ENCODE measurements around the gene MVD. TPM values are rescaled to one million over a fixed set of nuclear protein-coding genes. Genes with fewer than 3 reads are reported as not detected.

MVD gene
- total RNA-seq, 1 donor from 2014 or later: 76.2 TPM

DNA sequence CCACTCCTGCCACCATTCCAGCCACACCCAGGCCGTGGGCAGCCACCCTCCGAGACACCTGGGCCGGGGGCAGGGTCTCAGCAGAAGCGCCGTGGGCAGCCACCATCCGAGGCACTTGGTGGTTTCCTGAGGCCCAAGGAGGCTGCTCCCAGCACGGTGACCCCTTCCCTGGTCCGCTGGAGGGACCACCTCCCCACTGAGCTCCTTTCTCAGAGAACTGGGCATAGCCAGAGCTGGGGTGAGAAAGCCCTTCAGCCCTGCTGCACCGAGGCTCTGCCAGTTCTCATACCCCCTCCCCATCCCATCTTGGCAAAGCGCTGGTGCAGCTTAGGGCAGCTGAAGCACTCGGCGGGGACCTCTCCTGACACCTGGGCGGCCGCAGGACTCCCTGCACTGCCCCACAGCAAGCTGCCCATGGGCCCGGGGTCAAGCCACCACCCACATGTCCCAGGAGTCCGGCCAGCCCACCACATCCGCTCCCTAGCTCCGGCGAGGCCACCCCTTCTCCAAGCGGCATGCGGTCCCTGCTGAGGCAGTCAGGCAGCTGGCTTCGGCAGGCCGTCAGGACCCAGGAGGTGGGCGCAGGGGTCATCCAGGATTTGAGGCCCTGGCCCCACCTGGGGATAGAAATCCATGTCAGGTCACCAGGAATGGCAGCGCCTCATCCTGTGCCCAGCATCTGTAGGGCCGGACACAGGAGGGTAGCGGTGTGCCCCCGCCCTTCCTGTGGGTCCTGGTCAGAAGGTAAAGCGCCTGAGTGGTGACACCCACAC is 10.7 kb downstream of the MVD start:
- TF ChIP-seq, protein P1, sequence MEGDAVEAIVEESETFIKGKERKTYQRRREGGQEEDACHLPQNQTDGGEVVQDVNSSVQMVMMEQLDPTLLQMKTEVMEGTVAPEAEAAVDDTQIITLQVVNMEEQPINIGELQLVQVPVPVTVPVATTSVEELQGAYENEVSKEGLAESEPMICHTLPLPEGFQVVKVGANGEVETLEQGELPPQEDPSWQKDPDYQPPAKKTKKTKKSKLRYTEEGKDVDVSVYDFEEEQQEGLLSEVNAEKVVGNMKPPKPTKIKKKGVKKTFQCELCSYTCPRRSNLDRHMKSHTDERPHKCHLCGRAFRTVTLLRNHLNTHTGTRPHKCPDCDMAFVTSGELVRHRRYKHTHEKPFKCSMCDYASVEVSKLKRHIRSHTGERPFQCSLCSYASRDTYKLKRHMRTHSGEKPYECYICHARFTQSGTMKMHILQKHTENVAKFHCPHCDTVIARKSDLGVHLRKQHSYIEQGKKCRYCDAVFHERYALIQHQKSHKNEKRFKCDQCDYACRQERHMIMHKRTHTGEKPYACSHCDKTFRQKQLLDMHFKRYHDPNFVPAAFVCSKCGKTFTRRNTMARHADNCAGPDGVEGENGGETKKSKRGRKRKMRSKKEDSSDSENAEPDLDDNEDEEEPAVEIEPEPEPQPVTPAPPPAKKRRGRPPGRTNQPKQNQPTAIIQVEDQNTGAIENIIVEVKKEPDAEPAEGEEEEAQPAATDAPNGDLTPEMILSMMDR (conservative IDR thresholded peaks at IDR 0.05; ENCODE audit: low read depth, low read length): no peak
- DNase-seq (ENCODE audit: low read depth): no peak
- no peak overlapping the region for H3K4me3 ChIP-seq (ENCODE audit: low read depth, low read length)

DNA sequence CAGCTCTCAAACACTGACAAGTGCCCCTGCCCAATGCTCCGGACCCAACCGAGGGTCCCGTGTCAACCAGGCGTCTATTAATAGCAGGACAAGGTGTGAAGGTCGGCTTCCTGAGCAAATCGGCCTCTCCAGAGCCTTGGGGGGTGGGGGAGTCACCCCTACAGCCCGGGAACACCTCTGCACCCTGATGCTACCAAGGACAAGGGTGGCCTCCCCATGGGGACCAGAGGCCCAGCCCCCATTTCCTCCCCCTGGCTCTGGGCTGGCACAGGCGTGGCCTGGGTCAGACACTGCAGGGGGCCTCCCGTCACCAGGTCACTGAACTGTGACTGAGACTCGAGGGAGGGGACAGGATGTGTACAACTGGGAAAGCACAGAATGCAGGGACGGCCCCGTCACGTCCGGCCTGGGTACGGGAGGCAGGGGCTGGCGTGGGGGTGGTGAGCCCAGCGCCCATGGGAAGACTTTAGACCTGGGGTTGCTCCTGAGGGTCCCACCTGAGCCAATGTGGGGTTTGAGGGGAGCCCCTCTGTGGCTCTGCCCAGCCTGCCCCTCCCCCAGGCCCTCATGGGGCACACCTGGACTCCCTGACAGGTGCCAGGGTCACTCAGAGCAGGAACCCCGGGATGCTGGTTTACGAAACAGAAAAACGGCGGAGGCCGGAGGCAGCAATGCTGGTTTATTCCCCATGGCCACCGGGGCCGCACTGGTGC is 11.5 kb downstream of the MVD start:
- peak overlapping the region; percentile 95 for H3K4me3 ChIP-seq (ENCODE audit: low read depth, low read length)
- DNase-seq (ENCODE audit: low read depth): no peak

DNA sequence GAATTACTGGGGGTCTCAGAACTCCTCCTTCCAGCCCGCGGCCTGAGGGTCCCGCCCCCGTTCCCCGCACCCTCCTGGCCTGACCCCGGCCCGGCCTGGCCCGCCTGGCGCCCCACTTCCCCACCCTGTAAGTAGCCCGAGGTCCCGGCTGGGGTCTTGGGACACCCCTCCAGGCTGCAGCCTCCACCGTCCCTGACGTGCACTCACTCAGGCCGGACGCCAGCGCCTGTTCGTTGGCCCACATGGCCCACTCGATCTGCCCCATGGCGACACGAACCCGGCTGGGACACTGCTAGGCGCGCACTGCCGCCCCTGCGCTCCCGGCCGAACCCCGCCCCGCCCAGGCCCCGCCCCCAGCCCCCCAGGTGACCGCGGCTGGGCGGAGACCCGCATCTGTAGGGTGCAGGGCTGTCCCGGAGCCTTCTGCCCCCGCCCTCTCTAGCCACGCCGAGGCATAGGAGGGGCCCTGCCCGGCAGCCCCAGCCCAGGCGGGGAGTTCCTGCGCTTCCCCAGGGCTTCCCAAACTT is 12.1 kb downstream of the MVD start, which contains the start of gene CYBA:
TSS of gene CYBA (minus strand) at position 305 of the 527 bp plus-strand sequence. CDS start at position 265, 40 bp downstream.
- peak within 1 kb of the TSS; percentile 95 for H3K4me3 ChIP-seq (ENCODE audit: low read depth, low read length)
- TF ChIP-seq, protein P1 (conservative IDR thresholded peaks at IDR 0.05; ENCODE audit: low read depth, low read length): no peak
- DNase-seq (ENCODE audit: low read depth): no peak

More for the DNA sequence above, 11.5 kb downstream of the MVD start:
- TF ChIP-seq, protein P1 (conservative IDR thresholded peaks at IDR 0.05; ENCODE audit: low read depth, low read length): no peak

DNA sequence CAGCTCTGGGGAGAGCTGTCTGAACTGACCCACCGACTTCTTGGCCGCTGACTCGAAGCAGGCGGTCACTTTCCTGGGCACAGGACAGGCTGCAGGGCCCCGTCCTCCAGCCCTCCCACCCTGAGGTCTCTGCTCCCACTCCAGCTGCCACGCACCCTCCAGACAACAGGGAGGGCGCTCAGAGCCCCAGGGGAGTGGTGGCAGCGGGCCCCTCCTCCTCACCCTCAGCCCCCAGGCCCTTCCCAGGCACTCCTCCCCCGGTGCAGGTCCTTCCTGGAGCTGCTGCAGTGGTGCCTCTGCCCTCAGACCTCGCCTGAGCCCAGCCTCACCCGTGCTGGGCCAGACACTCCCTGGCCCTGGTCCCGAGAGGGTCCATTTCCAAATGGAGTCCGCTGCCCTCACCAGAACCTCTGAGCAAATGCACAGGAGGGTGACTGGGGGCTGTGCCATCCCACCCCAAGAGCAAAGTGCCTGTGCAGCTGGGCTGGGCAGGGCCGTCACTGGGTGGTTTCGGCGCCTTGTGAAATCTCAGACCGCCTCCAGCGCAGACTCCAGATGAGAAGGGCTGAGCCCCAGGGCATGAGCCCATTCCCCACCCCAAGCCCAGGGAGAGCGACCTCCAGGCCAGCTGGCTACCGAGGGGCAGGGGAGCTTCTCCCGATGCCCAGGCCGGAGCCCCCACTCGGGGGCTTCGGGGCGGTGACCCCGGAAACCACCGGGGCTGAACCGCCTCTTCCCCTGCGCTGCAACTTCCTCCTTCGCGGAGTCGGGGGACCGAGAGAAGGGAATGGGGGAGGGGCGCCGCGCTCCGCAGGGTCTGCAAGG is 12.8 kb downstream of the MVD start:
- peak overlapping the region; percentile 95 for H3K4me3 ChIP-seq (ENCODE audit: low read depth, low read length)
- no peak for DNase-seq (ENCODE audit: low read depth)
- TF ChIP-seq, protein P1 (conservative IDR thresholded peaks at IDR 0.05; ENCODE audit: low read depth, low read length): no peak

DNA sequence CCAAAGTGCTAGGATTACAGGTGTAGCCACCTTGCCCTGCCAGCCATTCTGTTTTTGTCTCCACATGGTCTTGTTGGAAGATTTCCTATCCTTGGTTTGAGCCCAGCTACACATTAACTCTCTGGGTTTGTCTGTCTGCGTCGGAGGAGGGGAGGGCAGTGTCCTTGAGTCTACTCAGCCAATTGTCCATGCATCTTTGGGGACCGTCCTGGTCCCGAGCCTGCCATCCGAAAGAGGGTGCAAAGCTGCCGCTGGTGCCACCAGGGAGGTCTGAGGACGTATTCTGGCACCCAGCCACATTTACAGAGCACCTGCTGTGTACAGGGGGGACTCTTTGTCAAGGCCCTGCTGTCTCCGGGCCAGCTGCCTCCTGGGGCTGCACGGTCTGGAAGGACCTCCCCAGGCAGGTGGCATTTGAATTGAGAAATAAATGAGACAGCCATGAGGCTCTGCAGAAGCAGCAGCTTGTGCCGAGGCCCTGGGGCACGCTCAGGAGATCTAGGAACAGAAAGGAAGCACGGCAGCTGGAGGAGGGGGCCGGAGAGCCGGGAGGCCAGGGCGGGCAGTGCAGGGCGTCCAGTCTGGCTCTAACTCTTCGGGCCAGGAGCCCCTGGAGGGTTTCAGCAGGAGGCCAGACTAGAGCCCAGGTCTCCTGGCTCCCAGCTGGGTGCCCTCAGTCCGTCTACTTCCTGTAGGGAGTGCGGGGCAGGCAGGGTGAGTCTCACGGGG is 13.5 kb downstream of the MVD start:
- TF ChIP-seq, protein P1 (conservative IDR thresholded peaks at IDR 0.05; ENCODE audit: low read depth, low read length): no peak
- DNase-seq (ENCODE audit: low read depth): no peak
- peak overlapping the region; percentile 95 for H3K4me3 ChIP-seq (ENCODE audit: low read depth, low read length)
